Measurements from ENCODE around the gene CYB5RL.
"Not testable (repeated sequence)": the region's sequence is repeated elsewhere in the genome, so short reads cannot be mapped to it uniquely, and the experiment has no call there.

CYB5RL gene

DNA sequence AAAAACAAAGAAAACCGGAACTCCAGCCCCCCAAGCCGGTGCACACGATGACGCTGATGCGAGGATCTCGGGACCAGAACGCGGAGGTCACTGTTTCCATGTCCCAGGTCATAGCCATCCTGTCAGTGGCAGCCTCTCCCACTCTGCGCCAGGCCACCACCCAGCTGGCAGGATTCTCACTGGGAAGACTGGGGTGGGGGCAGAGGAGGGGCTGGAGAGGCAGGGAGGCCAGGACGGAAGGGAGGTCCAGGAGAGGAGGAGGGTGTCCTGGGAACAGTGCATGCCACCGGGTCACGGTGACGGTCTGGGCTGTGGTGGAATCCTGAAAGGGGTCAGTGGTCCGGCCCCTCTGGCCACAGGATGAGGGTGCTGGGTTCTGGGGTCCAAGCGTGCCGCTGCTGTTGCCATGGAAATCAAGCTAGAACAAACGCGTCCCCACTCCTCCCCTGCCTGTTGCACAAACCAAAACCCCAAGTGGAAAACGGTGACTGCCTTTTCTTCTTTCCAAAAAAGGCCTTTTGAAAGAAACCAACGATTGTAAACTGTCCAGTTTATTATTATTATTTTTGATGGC is 26.2 kb upstream of the CYB5RL start:
- no peak for DNase-seq

DNA sequence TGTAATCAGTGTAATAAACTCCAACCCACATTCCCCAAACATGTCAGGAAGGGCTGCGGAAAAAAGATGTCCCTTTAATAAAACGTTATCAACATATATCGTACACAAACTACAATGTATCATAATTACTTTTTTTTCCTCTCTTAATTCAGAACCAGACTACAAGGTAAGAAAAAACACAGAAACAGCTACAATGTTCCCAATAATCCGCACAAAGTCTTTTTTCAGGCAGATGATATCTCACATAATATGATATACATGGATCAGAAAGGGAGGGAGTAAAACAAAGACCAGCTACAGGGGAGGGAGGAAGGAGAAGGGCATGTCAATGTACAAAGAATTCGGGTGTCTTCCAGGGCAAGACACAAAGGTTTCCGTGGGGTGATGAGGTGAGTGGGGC is 25.5 kb upstream of the CYB5RL start:
- DNase-seq = no peak

DNA sequence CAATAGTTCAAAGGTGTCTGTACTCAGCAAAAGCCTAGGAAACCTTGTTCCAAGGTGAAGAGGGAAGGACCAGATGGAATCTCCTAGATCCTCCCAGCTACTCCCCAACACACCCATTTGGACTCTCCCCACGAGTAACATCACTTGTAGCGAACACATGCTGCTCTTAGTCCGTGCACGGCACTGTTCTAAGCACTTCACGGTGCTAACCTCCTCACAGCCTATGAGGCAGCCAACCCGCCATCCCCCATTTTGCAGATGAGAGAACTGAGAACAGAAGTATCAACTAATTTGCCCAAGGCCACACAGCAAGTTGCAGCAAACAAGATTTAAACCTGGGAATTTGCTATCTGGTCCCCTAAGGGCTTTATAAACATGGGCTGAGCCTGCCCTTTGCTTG is 24.4 kb upstream of the CYB5RL start:
- no peak for DNase-seq

DNA sequence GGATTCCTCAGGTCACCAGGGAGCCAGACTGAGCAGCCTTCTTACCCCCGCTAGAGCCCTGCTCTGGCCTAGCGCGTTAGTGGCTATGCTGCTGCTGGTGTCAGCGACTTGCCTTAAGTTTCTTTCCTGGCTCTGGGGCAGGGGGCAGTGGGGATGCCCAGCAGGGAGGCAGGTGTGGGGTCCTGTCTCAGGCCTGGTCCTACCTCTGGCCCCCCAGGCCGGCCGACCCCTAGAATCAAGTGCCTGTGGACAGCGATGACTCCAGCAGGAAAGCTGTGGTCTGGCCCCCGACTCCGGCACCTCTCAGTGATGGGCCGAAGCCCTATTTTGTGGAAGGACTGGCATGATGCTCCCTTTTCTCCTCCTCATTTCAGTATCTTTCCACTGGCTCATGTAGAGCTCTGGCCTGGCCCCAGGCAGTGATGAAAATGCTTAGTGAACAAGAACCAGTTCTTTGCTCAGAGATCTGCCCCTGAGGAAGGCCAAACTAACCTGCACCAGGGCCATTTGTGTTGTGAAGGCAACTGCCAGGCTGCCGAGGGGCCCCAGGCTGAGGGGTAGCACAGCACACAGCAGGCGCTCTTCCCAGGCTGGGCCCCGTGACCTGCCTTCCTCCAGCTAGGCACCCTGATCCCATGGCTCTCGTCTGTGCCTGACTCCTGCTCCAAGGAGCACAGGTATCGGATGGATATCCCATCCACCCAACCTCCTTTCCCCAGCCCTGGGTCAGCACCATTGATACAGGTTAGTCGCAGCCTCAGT is 23.8 kb upstream of the CYB5RL start:
- DNase-seq = no peak

DNA sequence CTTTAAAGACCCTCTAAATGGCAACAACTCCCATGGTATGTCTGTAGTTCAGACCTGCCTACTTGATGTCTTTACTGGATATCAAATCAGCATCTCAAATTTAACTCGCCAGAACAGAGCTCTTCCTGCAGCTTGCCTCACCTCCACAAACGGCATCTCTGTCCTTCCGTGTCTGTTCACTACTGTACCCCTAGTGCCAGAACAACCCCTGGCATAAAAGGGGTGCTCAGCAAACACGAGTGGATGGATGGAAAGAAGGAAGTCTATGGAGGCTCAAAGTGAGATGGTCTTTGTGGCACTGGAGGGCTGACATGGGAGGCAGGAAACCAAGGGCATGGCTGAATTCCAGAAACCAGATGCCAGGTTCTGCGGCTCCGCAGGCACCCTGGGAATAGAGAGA is 22.9 kb upstream of the CYB5RL start:
- no peak for DNase-seq

DNA sequence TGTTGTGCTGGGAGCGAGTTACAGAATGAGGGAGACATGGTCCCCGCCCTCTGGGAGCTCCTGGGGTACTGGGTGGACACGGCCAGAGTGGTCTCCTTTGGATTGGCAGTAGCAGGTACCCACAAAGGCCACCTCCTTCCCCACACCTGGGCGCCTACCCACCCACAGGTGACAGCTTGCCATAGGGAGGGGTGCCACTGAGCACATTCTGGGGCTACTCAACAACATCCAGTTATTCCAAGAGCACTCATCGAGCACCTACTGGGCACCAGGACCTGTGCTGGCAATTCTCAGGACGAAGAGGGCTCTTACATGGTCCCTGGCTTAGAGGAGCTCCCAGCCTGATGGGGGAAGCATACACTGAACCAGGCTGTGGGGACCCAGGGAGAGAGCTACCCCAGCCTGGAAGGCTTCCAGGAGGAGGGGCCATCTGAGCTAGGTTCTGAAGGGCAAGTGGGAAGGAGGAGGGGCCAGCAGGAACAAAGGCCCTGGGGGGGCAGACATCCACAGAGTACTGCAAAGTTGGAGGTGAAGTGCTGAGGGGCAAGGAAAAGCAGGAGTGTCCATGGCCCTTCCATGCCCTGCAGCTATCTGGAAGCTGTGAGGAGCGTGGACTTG is 22.1 kb upstream of the CYB5RL start:
- DNase-seq = no peak

DNA sequence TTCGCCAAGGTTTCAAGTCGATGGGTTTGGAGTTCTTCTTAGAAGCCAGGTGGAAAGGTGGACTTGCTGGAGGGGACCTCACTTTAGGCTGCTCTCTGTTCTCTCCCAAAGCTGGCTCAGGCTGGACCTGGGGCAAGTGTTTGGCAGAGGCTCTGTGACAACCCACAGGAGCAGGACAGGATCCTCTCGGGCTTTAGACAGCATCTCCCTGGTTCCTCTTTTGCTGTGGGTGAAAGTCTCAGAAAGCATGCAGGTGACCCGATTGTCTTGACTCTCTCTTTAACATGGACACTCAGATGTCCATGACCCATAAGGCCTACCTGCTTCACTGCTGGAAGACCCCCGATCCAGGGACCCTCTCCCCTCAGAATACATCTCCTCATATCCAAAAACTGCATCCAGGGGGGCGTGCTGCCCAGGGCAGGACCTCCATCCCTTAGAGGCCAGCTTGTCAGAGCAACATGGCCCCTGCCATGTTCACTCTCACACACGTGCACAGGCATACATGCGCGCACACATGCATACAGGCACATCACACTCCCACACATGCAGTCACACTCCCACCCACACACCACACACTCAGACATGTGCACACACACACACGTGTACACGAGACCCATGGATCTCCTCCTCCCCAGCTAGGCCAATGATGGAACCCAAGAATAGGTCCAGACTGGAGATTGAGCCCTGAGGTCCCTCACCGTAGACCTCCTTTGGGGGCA is 21.4 kb upstream of the CYB5RL start:
- no peak for DNase-seq

DNA sequence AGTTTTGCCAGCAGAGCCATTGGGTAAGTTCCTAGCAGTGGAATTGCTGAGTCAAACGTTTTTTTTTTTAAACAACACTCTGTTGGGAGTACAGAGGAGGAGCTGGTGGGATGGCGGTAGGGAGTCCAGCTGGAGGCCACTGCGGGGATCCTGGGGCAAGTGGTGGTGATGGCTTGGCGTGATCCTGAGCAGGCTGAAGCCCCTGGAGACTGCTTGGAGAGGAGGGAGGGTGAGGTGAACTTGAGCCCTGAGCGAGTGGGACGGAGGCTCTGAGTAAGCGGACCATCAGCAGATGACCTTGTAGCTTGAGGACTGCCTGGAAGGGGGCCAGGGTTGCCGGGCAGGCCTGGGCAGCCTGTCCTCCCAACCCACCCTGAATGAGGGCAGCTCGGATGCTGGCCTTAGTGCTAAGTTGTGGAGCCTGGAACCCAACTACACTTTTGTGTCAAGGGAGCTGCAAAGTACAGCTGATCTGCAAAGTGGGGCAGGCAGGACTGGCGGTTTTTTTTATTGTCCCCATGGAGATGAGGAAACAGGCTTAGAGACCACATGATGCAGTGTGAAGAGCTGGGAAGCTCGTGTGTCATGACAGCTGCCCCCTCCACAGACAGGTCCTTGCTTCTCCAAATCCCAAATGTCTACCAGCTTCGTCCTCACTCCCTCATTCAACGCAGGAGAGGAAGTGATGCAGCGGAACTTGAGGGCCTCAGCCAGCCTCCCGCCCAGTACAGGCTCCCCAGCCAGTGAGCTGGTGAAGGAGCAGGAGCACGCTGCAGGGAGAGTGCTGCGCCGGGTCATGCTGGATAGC is 20.4 kb upstream of the CYB5RL start:
- no peak for DNase-seq

DNA sequence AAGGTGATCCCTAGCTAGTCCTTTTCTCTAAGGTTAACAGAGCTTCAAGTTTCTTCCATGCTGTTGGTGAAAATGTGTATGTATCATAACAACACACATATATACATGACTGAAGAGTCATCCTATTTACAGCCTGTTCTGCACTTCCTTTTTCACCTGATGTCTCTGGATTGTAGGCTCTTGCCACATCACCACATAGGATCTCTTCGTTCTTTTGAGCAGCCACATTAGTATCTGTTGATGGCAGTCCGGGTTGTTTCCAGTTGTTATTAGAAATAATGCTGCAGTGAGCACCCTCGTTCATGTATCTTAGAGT is 19.8 kb upstream of the CYB5RL start:
- DNase-seq = no peak

DNA sequence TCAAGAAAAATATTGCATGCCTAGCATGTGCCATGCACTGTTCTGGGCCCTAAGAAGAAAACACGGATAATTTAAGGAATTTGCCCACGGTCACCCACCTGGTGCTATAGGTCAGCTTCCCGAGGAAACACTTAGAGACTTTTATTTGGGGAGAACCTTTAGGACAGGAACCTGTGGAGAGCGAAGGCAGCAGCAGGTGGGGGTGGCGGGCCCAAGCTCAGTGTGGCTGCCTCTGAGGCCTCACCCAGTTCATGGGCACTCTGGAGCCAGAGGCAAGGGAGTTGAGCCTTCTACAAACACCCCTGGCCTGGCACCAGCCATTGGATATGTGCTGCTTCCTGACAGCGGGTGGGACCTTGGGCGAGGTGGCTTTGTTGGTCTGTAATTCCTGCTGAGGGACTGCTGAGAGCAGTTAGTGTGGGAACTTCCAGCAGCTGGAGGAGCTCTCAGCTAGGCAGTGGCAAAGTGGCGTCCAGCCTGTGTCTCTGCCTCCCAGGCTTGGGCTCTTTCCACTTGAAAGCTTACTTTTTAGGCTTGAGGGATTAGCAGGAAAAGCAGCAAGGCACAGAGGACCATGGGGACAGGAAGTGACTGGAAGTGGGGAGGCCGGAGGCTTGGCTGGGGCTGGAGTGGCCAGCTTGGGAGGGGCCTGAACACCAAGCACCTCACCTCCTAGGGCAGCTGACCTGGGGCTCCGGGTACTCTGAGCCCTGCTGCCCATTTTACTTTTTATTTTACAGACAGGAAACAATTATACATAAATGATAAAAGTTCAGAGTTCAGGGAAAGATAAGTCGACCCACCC is 19.3 kb upstream of the CYB5RL start:
- DNase-seq = no peak

DNA sequence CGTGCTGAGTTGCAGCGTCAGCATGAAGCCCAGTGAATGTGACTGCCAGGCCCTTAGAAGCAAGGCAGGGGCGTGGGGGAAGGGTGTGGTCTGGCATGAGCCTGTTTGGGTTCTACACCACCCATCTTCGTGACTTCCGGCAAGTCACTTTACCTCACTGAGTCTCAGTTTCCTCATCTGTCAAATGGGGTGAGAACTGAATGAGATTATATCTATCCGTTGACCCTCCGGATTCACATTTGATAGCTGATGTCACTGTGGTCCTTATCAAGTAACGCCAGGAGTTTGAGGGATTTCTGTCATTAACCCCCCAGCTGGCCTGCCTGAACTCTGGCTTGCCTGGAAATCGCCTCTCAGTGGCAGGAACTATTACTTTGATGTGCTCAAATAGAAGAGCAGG is 15.7 kb upstream of the CYB5RL start:
- no peak for DNase-seq

DNA sequence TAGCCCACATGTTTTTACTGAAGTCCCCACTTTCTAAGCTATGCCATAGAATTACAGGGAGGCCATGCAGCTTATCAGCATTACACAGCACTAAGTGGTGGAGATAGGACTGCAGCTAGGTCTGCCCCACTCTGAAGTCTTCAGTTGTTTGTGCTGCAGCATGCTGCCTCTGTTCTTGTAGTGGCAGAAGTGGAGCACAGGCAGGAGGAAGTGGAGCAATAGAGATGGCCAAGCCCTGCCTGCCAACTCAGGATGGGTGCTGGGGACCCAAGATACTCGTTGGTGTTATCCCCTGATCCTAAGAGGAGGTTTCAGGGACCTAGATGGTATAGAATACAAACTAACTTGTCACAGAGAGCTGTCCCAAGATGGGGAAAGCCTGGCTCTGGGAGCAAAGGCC is 13.0 kb upstream of the CYB5RL start:
- DNase-seq = no peak

DNA sequence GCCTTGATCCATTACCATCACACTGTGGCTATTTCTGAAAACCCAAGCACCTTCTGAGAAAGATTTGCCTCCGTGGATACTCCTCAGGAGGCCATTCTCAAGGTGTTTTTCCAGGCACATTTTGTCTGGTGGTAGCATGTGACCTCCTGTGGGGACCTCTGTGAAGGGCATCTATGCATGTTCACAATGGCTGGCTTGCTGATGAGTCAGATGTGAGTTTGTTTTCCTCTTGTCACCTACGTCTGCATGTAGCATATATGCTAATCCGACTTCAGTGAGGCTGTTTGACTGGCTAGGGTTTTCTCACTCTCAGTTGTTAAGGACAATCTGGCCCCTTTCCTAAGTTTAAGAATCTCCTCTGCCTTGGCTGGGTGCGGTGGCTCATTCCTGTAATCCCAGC is 8.1 kb upstream of the CYB5RL start:
- DNase-seq = not testable (repeated sequence)

DNA sequence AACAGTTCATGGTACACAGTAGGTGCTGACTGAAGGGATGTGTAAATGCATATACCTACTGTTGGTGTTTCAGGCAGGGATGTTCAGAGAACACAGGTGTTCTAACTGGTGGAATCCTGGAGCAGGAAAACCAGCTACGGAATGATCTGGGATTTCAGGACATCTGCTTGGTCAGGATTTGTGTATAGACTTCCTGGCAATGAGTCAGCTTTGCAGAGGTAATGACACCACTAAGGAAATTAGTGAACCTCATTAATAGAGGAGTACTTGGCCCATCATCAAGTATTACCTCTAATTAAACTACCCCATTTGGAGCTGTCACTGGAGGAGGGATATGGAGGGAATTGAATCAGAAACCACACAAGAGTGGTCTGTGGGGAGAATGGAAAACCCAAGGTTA is 7.5 kb upstream of the CYB5RL start:
- DNase-seq = no peak

DNA sequence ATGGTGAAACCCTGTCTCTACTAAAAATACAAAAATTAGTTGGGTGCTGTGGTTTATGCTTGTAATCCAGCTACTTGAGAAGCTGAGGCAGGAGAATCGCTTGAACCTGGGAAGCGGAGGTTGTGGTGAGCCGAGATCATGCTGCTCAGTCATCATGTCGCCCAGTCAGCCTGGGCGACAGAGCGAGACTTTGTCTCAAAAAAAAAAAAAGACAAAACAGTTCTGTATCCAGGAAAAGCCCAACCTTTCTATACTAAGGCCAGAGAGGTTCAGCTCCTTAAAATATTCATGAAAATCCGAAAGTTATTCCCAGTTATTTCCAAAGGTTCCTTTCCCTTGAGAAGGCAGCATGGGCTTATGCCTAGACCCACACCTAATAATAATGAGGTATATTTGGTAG is 4.4 kb upstream of the CYB5RL start:
- DNase-seq = no peak

DNA sequence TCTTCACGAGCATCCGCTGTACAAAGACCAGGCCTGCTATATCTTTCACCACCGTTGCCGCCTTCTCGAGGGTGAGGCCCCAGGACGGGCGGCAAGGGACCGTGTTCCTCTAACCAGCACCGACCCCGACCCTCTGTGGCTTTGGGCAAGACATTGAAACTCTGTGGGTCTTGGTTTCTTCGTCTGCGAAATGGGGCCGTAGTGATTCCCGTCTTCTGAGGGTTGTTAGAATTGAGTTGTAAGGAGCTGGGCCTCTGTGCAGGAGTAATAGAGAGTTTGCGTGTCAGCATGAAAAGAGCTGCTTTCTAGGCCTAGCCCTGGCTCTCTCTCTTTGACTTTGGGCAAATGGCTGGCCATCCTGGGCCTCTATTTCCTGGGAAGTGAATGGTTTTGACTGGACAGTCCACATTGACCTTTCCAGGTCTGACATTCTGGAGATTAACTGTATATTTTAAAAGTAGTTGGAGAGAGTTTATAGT is 728 bp upstream of the CYB5RL start:
- DNase-seq = no peak

DNA sequence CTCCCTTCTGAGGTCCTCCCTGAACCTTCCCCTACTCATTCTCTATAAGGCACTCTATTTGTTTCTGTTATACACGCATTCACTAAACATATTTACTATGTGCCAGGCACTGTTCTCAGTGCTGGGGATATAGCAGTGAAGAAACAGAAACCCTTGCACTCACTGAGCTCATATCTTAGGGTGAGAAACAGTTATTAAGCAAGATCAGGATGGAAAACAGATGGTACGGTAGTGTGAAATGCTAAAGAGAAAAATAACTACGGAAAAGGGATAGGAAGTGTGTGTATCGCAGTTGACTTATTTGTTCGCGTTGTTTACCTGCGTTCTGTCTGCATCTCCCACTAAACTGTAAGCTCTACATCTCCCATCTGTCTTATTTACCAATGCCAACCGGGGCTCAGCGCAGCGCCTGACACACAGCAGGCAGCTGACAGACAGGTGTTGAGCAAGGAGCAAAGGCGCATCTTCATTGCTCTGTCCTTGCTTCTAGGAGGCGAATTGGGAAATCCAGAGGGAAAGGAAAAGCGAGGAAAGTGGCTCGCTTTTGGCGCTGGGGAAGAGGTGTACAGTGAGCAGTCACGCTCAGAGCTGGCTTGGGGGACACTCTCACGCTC is 572 bp downstream of the CYB5RL start:
- no peak for DNase-seq

DNA sequence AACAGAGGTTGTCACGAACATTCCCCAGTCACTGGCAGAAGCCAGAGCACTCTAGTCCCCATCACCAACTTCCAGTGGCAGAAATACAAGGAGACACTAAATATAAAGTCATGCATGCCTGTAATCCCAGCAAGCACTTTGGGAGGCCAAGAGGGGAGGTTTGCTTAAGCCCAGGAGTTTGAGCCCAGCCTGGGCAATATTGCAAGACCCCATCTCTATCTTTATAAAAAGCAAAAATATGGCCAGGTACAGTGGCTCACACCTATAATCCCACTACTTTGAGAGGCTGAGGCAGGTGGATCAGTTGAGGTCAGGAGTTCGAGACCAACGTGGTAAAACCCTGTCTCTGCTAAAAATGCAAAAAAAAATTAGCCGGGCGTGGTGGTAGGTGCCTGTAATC is 6.4 kb downstream of the CYB5RL start:
- no peak for DNase-seq

DNA sequence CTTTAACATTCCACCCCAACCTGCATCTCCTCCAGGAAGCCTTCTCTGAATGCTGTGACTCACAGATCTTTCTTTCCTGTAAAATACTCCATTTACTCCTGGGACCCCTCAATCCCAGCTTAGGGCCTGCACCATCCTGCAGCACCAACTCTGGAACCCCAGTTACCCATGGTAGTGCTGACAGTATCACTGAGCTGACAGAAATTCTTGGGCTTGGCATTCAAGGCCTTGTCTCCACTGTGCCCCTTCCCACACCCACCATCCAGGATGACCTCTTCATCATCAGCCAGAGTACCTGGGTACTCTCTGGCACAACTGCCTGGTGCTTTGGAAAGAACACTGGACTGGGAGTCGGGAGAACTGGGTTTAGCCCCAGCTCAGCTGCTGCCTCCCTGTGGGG is 8.3 kb downstream of the CYB5RL start:
- no peak for DNase-seq

DNA sequence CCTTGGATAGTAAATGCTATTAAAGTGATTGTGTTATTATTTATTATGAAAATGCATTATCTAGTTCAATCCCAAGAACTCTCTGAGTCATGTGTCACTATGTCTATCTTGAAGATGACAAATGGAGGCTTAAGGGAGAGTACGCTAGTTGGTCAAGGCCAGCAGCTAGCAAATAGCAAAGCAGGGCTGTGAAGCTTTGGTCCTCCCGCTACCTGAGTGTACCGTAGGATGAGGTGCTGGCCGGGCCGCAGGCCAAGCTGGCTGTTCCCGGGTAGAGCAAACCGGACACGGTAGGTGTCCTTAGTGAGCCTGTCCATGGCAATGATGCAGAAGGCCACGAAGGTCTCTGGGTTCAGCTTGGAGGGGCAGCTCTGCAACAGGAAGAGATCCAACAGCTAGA is 9.3 kb downstream of the CYB5RL start:
- no peak for DNase-seq

DNA sequence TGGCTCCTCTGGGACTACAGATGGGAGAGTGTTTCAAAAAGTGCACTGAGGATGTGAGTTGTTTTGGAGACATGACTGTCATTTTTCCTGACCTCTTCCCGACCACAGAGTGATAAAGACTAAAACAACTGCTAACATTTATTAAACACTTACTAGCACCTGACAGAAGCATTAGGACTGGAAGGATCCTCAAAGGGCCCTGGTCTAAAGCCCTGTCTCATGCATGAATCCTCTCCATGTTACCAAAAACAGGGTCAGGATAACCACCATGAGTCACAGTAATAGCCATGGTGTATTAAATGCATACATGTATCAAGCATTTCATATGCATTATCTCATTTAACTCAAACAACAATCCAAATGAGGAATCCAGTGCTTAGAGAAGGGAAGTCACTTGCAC is 11.5 kb downstream of the CYB5RL start:
- DNase-seq = no peak

DNA sequence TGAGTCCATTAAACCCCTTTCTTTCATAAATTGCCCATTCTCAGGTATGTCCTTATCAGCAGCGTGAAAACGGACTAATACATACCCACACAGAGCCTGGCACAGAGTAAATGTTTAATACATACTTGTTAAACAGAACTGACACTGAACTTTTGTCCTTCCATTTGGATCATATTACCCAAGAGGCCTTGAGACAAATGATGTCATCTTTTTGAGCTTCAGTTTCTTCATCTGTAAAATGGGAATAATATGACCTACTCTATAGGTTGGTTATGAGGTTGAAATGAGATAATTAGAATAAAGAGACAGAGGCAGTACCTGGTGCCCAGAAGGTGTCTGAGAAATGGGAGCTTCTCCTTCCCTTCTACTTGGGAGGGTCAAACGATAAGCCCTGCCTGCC is 13.8 kb downstream of the CYB5RL start:
- DNase-seq = no peak
